HEK293 (cell line): ENCODE data around the gene ITGAL.

Source experiments
- GLI4 ChIP-seq: fragments of 450-650 bp; formaldehyde crosslinking; IDR thresholded peaks from 2 replicates; pipeline ENCODE4 v1.5.1; 2016; ENCODE audit warnings: missing biosample characterization, missing genetic modification characterization
- GLIS1 ChIP-seq: fragments of 450-650 bp; formaldehyde crosslinking; IDR thresholded peaks from 2 replicates; pipeline ENCODE4 v1.5.1; 2016; ENCODE audit warnings: missing biosample characterization, missing genetic modification characterization
- KLF8 ChIP-seq: fragments of 450-650 bp; formaldehyde crosslinking; IDR thresholded peaks from 2 replicates; pipeline ENCODE4 v1.5.1; 2016; ENCODE audit warnings: missing biosample characterization, missing genetic modification characterization
- MZF1 ChIP-seq: fragments of 450-650 bp; formaldehyde crosslinking; IDR thresholded peaks from 2 replicates; pipeline ENCODE4 v1.5.1; 2017; ENCODE audit warnings: missing biosample characterization, missing genetic modification characterization, borderline replicate concordance
- OSR2 ChIP-seq: fragments of 450-650 bp; formaldehyde crosslinking; IDR thresholded peaks from 2 replicates; pipeline ENCODE4 v1.5.1; 2016; ENCODE audit warnings: missing biosample characterization, missing genetic modification characterization
- OVOL3 ChIP-seq: fragments of 450-650 bp; formaldehyde crosslinking; IDR thresholded peaks from 2 replicates; pipeline ENCODE4 v1.5.1; 2016; ENCODE audit warnings: missing biosample characterization, missing genetic modification characterization
- SCRT1 ChIP-seq: fragments of 450-650 bp; formaldehyde crosslinking; IDR thresholded peaks from 2 replicates; pipeline ENCODE4 v1.5.1; 2016; ENCODE audit warnings: missing biosample characterization, missing genetic modification characterization, borderline replicate concordance
- SCRT2 ChIP-seq: fragments of 450-650 bp; formaldehyde crosslinking; IDR thresholded peaks from 2 replicates; pipeline ENCODE4 v1.5.1; 2016; ENCODE audit warnings: missing biosample characterization, missing genetic modification characterization
- YY2 ChIP-seq: fragments of 450-650 bp; formaldehyde crosslinking; IDR thresholded peaks from 2 replicates; pipeline ENCODE4 v1.5.1; 2016; ENCODE audit warnings: missing biosample characterization, missing genetic modification characterization
- ZBTB11 ChIP-seq: fragments of 450-650 bp; formaldehyde crosslinking; conservative IDR thresholded peaks from 2 replicates; pipeline ENCODE4 v1.5.1; 2016; ENCODE audit warnings: low read depth, missing biosample characterization, missing genetic modification characterization
- ZBTB49 ChIP-seq: fragments of 450-650 bp; formaldehyde crosslinking; IDR thresholded peaks from 2 replicates; pipeline ENCODE4 v1.5.1; 2016; ENCODE audit warnings: missing biosample characterization, missing genetic modification characterization, low read depth
- ZBTB7A ChIP-seq: fragments of 450-650 bp; formaldehyde crosslinking; IDR thresholded peaks from 2 replicates; pipeline ENCODE4 v1.5.1; 2016; ENCODE audit warnings: low read depth, missing biosample characterization, missing genetic modification characterization
- ZNF112 ChIP-seq: fragments of 450-650 bp; formaldehyde crosslinking; IDR thresholded peaks from 2 replicates; pipeline ENCODE4 v1.5.0; 2017; ENCODE audit warnings: missing biosample characterization, missing genetic modification characterization
- ZNF114 ChIP-seq: fragments of 450-650 bp; formaldehyde crosslinking; IDR thresholded peaks from 2 replicates; pipeline ENCODE4 v1.5.0; 2017; ENCODE audit warnings: missing biosample characterization, missing genetic modification characterization
- ZNF19 ChIP-seq: fragments of 450-650 bp; formaldehyde crosslinking; IDR thresholded peaks from 2 replicates; pipeline ENCODE4; 2016; ENCODE audit warnings: missing biosample characterization, missing genetic modification characterization, low read depth
- ZNF2 ChIP-seq: fragments of 450-650 bp; formaldehyde crosslinking; IDR thresholded peaks from 2 replicates; pipeline ENCODE4 v1.5.1; 2016; ENCODE audit warnings: missing biosample characterization, missing genetic modification characterization
- ZNF202 ChIP-seq: fragments of 450-650 bp; formaldehyde crosslinking; IDR thresholded peaks from 2 replicates; pipeline ENCODE4 v1.5.1; 2016; ENCODE audit warnings: missing biosample characterization, missing genetic modification characterization, borderline replicate concordance
- ZNF24 ChIP-seq: fragments of 450-650 bp; formaldehyde crosslinking; IDR thresholded peaks from 2 replicates; pipeline ENCODE4 v1.5.1; 2016; ENCODE audit warnings: missing biosample characterization, missing genetic modification characterization
- ZNF341 ChIP-seq: fragments of 450-650 bp; formaldehyde crosslinking; IDR thresholded peaks from 2 replicates; pipeline ENCODE4; 2016; ENCODE audit warnings: low read depth, missing biosample characterization, missing genetic modification characterization
- ZNF350 ChIP-seq: fragments of 450-650 bp; formaldehyde crosslinking; IDR thresholded peaks from 2 replicates; pipeline ENCODE4 v1.5.0; 2017; ENCODE audit warnings: missing biosample characterization, mild to moderate bottlenecking, missing genetic modification characterization
- ZNF394 ChIP-seq: fragments of 450-650 bp; formaldehyde crosslinking; IDR thresholded peaks from 2 replicates; pipeline ENCODE4 v1.5.1; 2016; ENCODE audit warnings: missing biosample characterization, missing genetic modification characterization, mild to moderate bottlenecking, moderate library complexity, borderline replicate concordance
- ZNF548 ChIP-seq: fragments of 450-650 bp; formaldehyde crosslinking; IDR thresholded peaks from 2 replicates; pipeline ENCODE4 v1.5.1; 2016; ENCODE audit warnings: missing biosample characterization, missing genetic modification characterization
- ZNF549 ChIP-seq: fragments of 450-650 bp; IDR thresholded peaks from 2 replicates; pipeline ENCODE4 v1.5.1; 2018; ENCODE audit warnings: missing biosample characterization, missing genetic modification characterization, mild to moderate bottlenecking, inconsistent platforms, moderate library complexity
- ZNF555 ChIP-seq: fragments of 450-650 bp; formaldehyde crosslinking; conservative IDR thresholded peaks from 2 replicates; pipeline ENCODE4 v1.5.1; 2017; ENCODE audit warnings: missing biosample characterization, mild to moderate bottlenecking, missing genetic modification characterization, inconsistent platforms
- ZNF585B ChIP-seq: fragments of 450-650 bp; formaldehyde crosslinking; IDR thresholded peaks from 2 replicates; pipeline ENCODE4 v1.5.1; 2016; ENCODE audit warnings: missing biosample characterization, missing genetic modification characterization
- ZNF623 ChIP-seq: fragments of 450-650 bp; formaldehyde crosslinking; IDR thresholded peaks from 2 replicates; pipeline ENCODE4 v1.5.1; 2016; ENCODE audit warnings: missing biosample characterization, missing genetic modification characterization
- ZNF626 ChIP-seq: fragments of 450-650 bp; sonication (Bioruptor Pico); formaldehyde crosslinking; IDR thresholded peaks from 2 replicates; pipeline ENCODE4 v1.5.1; 2018; ENCODE audit warnings: missing biosample characterization, missing genetic modification characterization, inconsistent platforms
- ZNF654 ChIP-seq: fragments of 450-650 bp; formaldehyde crosslinking; IDR thresholded peaks from 2 replicates; pipeline ENCODE4 v1.5.1; 2016; ENCODE audit warnings: low read depth, missing biosample characterization, missing genetic modification characterization
- ZNF670 ChIP-seq: fragments of 450-650 bp; formaldehyde crosslinking; IDR thresholded peaks from 2 replicates; pipeline ENCODE4 v1.5.1; 2016; ENCODE audit warnings: missing biosample characterization, missing genetic modification characterization, low read depth
- ZNF707 ChIP-seq: fragments of 450-650 bp; formaldehyde crosslinking; IDR thresholded peaks from 2 replicates; pipeline ENCODE4 v1.5.1; 2016; ENCODE audit warnings: missing biosample characterization, missing genetic modification characterization
- ZNF792 ChIP-seq: fragments of 450-650 bp; formaldehyde crosslinking; IDR thresholded peaks from 2 replicates; pipeline ENCODE4 v1.5.1; 2016; ENCODE audit warnings: missing biosample characterization, missing genetic modification characterization
- ZNF843 ChIP-seq: fragments of 450-650 bp; formaldehyde crosslinking; IDR thresholded peaks from 2 replicates; pipeline ENCODE4 v1.5.1; 2016; ENCODE audit warnings: missing biosample characterization, missing genetic modification characterization
- TF ChIP-seq, protein P1 (sequence below): fragments of 450-650 bp; formaldehyde crosslinking; IDR thresholded peaks from 2 replicates; pipeline ENCODE4 v1.5.1; 2016; ENCODE audit warnings: missing biosample characterization, missing genetic modification characterization
- TF ChIP-seq, protein P2 (sequence below): fragments of 450-650 bp; formaldehyde crosslinking; IDR thresholded peaks from 2 replicates; pipeline ENCODE4 v1.5.1; 2016; ENCODE audit warnings: missing biosample characterization, missing genetic modification characterization

ITGAL gene

GRCh38 chr16:30557957-30558788 is 85.6 kb downstream of the ITGAL start, which contains the start of gene ZNF764 (continued):
- peak; percentile 69; the same call in 1 of the 2 replicates for TF ChIP-seq MZF1
- TF ChIP-seq SCRT1 (tag by site-specific recombination) = no peak
- TF ChIP-seq ZNF670 (tag by site-specific recombination) = no peak
- TF ChIP-seq ZNF24 (tag by site-specific recombination) = peak; percentile 84
- peak; percentile 80 for TF ChIP-seq ZNF341 (tag by site-specific recombination)
- no peak for TF ChIP-seq ZNF548
- TF ChIP-seq ZNF626 (tag by site-specific recombination) = no peak
- TF ChIP-seq ZNF2 (tag by site-specific recombination) = peak; percentile 75
- no peak for TF ChIP-seq ZNF549
- no peak; the same call in 1 of the 2 replicates for TF ChIP-seq ZNF843 (tag by site-specific recombination)
- peak; percentile 19; the same call in 1 of the 2 replicates for TF ChIP-seq ZNF623
- TF ChIP-seq OVOL3 (tag by site-specific recombination) = peak; percentile 95
- no peak for TF ChIP-seq ZNF112
- TF ChIP-seq SCRT2 (tag by site-specific recombination) = peak; percentile 56; the same call in 1 of the 2 replicates
- no peak for TF ChIP-seq OSR2
- TF ChIP-seq ZNF792 = no peak
- no peak for TF ChIP-seq ZNF350 (tag by site-specific recombination)
- peak; percentile 33; the same call in 1 of the 2 replicates for TF ChIP-seq GLIS1 (tag by site-specific recombination)
- TF ChIP-seq ZBTB49 (tag by site-specific recombination) = no peak
- TF ChIP-seq ZNF394 (tag by site-specific recombination) = peak; percentile 65; the same call in 1 of the 2 replicates
- no peak for TF ChIP-seq GLI4
- no peak for TF ChIP-seq ZNF585B
- TF ChIP-seq ZNF707 = no peak
- peak; percentile 96 for TF ChIP-seq KLF8
- no peak for TF ChIP-seq ZNF19 (tag by site-specific recombination)
- peak; percentile 91 for TF ChIP-seq YY2 (tag by site-specific recombination)
- TF ChIP-seq, protein P1, sequence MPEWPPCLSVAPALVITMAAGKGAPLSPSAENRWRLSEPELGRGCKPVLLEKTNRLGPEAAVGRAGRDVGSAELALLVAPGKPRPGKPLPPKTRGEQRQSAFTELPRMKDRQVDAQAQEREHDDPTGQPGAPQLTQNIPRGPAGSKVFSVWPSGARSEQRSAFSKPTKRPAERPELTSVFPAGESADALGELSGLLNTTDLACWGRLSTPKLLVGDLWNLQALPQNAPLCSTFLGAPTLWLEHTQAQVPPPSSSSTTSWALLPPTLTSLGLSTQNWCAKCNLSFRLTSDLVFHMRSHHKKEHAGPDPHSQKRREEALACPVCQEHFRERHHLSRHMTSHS (tag by site-specific recombination) = no peak
- peak; percentile 91 for TF ChIP-seq ZBTB11 (tag by site-specific recombination)
- TF ChIP-seq, protein P2, sequence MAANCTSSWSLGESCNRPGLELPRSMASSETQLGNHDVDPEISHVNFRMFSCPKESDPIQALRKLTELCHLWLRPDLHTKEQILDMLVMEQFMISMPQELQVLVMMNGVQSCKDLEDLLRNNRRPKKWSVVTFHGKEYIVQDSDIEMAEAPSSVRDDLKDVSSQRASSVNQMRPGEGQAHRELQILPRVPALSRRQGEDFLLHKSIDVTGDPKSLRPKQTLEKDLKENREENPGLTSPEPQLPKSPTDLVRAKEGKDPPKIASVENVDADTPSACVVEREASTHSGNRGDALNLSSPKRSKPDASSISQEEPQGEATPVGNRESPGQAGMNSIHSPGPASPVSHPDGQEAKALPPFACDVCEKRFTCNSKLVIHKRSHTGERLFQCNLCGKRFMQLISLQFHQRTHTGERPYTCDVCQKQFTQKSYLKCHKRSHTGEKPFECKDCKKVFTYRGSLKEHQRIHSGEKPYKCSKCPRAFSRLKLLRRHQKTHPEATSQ = peak; percentile 48; the same call in 1 of the 2 replicates
- TF ChIP-seq ZNF202 (tag by site-specific recombination) = no peak
- TF ChIP-seq ZNF114 (tag by site-specific recombination) = no peak
- TF ChIP-seq ZNF555 = no peak
- no peak for TF ChIP-seq ZNF654 (tag by site-specific recombination)
- peak; percentile 87 for TF ChIP-seq ZBTB7A (tag by site-specific recombination)
